GM12864 (cell line): ENCODE results near the gene CDK5.

Experiments used
- DNase-seq: peaks from one replicate; pipeline ENCODE4 v3.0.0-alpha.2; 2011; ENCODE audit warnings: low read depth
- H3K4me3 ChIP-seq: 2 replicates; pipeline ENCODE4 v1.5.1; 2011; ENCODE audit warnings: mild to moderate bottlenecking, low read depth, low read length, control low read depth
- CTCF ChIP-seq: IDR thresholded peaks from 2 replicates; pipeline ENCODE4 v1.5.1; 2011; ENCODE audit warnings: low read depth, mild to moderate bottlenecking, moderate library complexity, low read length, control low read depth, inconsistent platforms; ENCODE audit errors: missing control alignments

The CDK5 gene

GRCh38 chr7:151099486-151100211 is 42.0 kb upstream of the CDK5 start:
- no peak overlapping the region for H3K4me3 ChIP-seq
- DNase-seq = no peak
- no peak for TF ChIP-seq CTCF

GRCh38 chr7:151095828-151096475 is 38.3 kb upstream of the CDK5 start:
- no peak for TF ChIP-seq CTCF
- H3K4me3 ChIP-seq = no peak overlapping the region
- no peak for DNase-seq

GRCh38 chr7:151095123-151095797 is 37.6 kb upstream of the CDK5 start:
- no peak for TF ChIP-seq CTCF
- DNase-seq = no peak
- H3K4me3 ChIP-seq = no peak overlapping the region

- no peak for DNase-seq
- H3K4me3 ChIP-seq = no peak overlapping the region
- no peak for TF ChIP-seq CTCF
Measured at GRCh38 chr7:151094675-151095074, 37.0 kb upstream of the CDK5 start.

- TF ChIP-seq CTCF = no peak
- no peak for DNase-seq
- H3K4me3 ChIP-seq = no peak overlapping the region
Measured at GRCh38 chr7:151093748-151094147, 36.1 kb upstream of the CDK5 start.

- no peak for TF ChIP-seq CTCF
- H3K4me3 ChIP-seq = no peak overlapping the region
- no peak for DNase-seq
Measured at GRCh38 chr7:151091988-151092387, 34.3 kb upstream of the CDK5 start.
